ENCODE measurements around the gene TBX5.

TBX5 gene

DNA sequence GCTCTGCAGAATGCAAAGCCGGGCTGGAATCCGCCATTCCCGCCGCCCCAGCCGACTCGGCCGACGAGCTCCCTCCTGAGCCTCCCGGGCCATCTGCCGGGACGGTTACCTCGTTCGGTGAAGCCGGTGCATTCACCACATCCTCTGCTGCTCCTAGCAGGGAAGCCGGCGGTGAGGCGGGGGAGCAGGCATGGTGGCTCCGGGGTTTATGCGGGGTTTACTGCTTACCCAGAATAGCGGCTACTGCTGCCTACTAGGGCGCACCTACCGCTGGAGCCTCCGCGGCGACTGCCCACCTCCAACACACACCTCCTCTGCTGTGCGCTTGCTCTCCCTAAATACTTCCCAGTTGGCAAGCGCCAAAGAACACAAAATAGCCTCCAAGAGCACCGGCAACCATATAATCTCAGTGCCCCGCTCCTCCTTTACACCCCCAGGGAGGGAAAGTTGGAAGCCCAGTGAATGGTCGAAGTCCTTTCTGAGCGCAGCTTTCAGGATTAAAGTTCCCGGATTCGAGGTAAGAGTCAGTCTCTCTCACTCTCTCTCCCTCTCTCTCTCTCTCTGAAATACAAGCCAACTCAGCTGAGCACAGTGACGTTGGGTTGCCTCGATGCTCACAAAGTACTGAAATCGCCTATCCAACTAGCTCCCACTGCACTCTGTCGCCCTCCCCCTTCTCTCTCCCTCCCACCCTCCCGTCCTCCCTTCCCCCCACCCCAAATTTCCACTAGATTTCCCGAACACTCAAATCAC is at the start of gene TBX5:
Gene TBX5 (minus strand): TSS at position 626 of the 753 bp plus-strand sequence. CDS start 2,246 bp downstream, outside the sequence.
- no peak for DNase-seq (ENCODE audit: low read depth in 2 of 2, low spot score in 1 of 2)

- DNase-seq (ENCODE audit: low read depth in 2 of 2, low spot score in 1 of 2) = no peak
These were observed 45.7 kb upstream of the TBX5 start for GRCh38 chr12:114451657-114452056.

DNA sequence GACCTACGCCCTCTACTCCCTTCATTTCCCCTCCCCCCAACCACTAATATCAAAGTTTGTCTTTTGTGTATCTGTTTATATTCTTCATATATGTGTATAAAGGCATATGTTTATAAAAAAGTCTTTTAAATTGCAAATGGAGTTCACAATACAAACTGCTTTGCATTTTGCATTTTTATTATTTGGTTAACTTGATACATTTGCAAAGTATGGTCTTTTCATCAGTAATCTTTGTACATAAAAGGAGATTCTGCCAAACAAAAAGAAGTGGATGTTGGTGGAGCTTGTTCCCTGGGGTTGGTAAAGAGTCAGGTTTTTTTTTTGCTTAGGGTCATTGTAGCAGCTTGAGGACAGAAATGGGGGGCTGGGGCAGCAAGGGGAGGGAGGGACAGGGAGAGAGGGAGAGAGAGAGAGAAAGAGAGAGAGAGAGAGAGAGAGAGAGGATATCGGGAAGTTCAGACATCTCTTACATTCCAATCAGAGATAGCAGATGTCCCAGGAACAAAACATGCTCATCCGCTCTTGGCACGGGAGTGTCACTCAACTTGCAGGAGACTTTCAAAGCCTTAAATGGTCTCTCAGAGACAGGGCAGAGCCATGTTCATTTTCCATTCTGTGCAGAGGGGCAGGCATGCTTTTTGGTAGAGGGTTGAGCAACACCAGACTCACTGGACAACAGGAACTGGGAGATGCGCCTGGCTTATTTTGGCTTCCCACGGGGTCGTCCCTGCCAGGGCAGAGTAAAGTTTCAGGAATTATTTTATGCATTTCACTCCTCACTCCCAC is 44.8 kb upstream of the TBX5 start:
- DNase-seq (ENCODE audit: low read depth in 2 of 2, low spot score in 1 of 2) = no peak

GRCh38 chr12:114450019-114450418 is 44.1 kb upstream of the TBX5 start:
- DNase-seq (ENCODE audit: low read depth in 2 of 2, low spot score in 1 of 2) = no peak

DNA sequence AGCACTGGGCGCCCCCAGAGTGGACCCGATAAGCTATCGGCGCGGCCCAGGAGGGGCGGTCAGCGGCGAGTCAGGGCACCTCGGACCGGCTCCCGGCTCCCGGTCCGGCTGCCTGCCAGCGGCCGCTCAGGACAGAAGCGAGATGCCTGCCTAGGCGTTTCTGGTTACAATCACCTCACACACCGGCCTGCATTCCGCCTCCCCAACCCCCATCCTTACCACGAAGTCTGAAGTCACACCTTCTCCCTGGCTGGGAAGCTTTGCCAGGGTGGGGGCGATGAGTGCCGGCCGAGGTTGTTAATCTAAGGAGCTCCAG is 42.6 kb upstream of the TBX5 start:
- no peak for DNase-seq (ENCODE audit: low read depth in 2 of 2, low spot score in 1 of 2)

GRCh38 chr12:114447799-114448617 is 42.1 kb upstream of the TBX5 start:
- DNase-seq (ENCODE audit: low read depth in 2 of 2, low spot score in 1 of 2) = no peak

GRCh38 chr12:114447274-114447716 is 41.4 kb upstream of the TBX5 start:
- DNase-seq (ENCODE audit: low read depth in 2 of 2, low spot score in 1 of 2) = no peak

DNA sequence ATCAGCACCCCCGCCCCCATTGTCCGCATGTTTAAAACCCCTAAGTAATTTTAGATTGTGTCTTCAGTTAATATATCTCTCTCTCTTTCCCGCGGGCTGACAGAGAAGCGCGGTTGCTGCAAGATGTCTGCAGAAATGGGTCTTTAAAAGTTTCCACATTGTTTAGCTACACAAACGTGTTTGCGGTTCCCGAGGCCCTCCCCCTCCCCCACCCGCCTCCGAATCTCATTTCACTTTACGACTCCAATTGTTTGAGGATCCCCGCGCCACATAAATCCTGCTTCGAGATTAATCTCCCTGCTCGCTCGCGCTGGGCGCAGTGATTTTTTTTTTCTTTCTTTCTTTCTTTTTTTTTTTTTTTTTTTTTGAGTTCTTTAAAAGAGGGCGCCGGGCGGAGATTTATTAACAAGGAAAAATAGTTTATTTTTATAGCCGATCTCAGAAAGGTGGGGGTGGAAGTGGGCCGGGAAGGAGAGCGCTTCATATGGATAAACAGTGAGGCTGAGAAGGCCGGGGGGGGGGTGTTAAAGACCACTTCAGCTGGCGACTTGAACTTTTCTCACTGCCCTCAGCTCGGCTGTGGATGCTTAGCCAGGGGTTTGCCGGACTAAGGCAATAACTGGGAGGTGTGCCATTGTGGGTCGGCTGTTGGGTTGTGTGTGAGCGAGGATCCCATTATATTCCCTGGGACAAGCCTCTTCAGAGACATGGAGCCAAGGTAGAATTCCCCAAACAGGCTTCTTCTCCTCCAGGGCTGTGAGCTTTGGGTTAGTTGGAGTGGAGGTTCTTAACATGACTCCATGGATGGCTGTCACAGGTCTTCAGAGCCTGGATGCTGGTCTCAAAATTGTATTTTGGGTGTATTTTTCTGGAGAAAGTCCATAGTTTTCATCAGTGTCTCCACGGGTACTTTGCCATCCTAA is 39.7 kb upstream of the TBX5 start:
- DNase-seq (ENCODE audit: low read depth in 2 of 2, low spot score in 1 of 2) = no peak

DNA sequence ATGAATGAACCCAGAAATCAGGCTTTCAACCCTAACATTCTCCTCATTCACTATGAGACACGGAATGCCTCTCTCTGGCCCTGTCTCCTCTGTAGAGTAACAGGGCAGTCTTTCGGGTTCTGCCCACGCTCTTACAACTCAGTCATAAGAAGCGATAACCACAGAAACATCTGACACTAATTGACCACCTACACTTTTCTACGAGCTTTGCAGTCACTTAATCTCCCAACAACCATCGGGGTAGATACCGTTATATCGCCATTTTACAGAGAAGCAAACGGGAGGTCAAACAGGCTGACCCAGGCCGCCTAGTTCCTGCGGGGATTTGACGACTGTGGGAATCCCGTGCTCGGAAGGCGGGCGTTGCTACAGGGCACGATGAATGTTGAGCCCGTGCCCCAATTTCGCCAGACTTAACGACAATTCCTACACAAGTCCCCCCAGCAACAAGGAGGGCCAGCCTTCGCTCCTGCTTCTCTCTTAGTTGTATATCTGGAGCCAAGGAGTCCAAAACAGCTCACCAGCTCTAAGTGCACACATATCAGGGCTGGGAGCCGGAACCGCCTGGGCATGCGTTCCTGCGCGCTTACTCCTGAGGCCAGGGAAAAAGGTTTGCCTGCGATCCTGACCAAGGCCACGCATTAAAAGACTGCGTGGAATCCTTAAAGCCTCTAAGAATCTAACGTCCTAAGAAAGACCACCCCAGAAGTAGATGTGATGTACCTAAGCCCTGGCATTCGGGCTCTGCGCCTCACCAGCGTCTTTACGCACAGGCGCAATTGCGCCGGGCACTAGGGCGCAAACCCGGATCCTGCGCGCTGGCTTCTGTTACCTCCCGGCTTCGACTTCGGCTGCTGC is 38.7 kb upstream of the TBX5 start:
- DNase-seq (ENCODE audit: low read depth in 2 of 2, low spot score in 1 of 2) = no peak

- DNase-seq (ENCODE audit: low read depth in 2 of 2, low spot score in 1 of 2) = no peak
These were observed 37.9 kb upstream of the TBX5 start for GRCh38 chr12:114443607-114444421.

- DNase-seq (ENCODE audit: low read depth in 2 of 2, low spot score in 1 of 2) = no peak
These were observed 36.6 kb upstream of the TBX5 start for GRCh38 chr12:114442578-114442977.

GRCh38 chr12:114441545-114441944 is 35.6 kb upstream of the TBX5 start:
- no peak for DNase-seq (ENCODE audit: low read depth in 2 of 2, low spot score in 1 of 2)

GRCh38 chr12:114441039-114441383 is 35.1 kb upstream of the TBX5 start:
- no peak for DNase-seq (ENCODE audit: low read depth in 2 of 2, low spot score in 1 of 2)

DNA sequence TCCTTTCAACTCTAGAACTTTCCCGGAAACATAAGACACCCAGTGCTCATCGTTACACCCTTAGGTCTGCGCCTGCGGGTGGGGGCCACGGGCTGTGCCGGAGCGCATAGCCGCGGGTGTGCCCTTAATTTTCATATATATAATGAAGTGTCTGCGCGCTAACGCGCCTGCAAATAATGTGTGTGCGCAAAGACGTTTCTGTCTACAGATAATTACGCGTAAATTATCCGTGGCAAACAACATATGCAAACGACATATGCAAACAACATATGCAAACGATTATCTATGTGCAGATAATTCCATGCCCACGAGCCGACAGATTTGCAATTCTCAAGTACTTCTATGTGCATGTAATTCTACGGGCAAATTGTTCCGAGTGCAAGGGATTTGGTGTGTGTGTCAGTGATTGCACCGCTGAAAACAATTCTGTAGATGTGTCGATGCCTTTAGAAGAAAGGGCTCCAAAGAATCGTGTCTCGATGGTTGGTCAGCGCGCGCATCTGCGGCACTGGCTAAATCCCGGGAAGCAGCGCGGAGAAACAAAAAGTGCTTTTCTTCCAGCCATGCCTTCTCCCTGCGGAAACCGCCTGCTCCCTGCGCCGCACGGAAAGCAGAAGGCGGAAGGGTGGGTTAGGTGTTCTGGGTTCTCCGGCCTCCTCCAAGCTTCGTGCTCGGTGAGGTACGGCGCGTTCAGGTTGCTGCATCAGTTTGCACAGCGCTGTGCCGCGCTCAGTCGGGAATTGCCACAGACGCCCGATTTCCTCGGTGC is 34.5 kb upstream of the TBX5 start:
- DNase-seq (ENCODE audit: low read depth in 2 of 2, low spot score in 1 of 2) = no peak

GRCh38 chr12:114439817-114440216 is 33.9 kb upstream of the TBX5 start:
- DNase-seq (ENCODE audit: low read depth in 2 of 2, low spot score in 1 of 2) = no peak

- DNase-seq (ENCODE audit: low read depth in 2 of 2, low spot score in 1 of 2) = no peak
These were observed 33.3 kb upstream of the TBX5 start for GRCh38 chr12:114439261-114439683.

- DNase-seq (ENCODE audit: low read depth in 2 of 2, low spot score in 1 of 2) = no peak
These were observed 32.8 kb upstream of the TBX5 start for GRCh38 chr12:114438635-114439256.

GRCh38 chr12:114434341-114434740 is 28.4 kb upstream of the TBX5 start:
- no peak for DNase-seq (ENCODE audit: low read depth in 2 of 2, low spot score in 1 of 2)

All from stimulated activated CD8-positive, alpha-beta memory T cell treated with anti-CD3 and anti-CD28 coated beads, Interleukin-4, amount 100 ng/mL, for 4 hours (primary cell).